T-helper 2 cell treated with Interferon-gamma antibody and Interleukin-4, amounts not matched to agents 100 ng/mL and 5 ng/mL, for 36 hours (primary cell): ENCODE data around the gene HGFAC. TPM values are rescaled to one million over a fixed set of nuclear protein-coding genes. Genes with fewer than 3 reads are reported as not detected.

Source experiments
- intact Hi-C: fragments of 100-400 bp; cut with micrococcal nuclease; formaldehyde crosslinking; loops from one replicate; pipeline ENCODE4 v1.15.1; 2023
- total RNA-seq: library from RNA; stranded (reverse); gene quantifications from 2 replicates; pipeline ENCODE4 v1.2.3, GENCODE V29; 2022

Gene HGFAC
- total RNA-seq, 1 donor from 2014 or later: not detected

GRCh38 chr4:3472411-3473141 lies 30.8 kb downstream of the HGFAC start:
- intact Hi-C loops: no loop called here

GRCh38 chr4:3473181-3473950 lies 31.6 kb downstream of the HGFAC start:
- intact Hi-C loops: no loop called here

- intact Hi-C loops: no loop called here
These were observed 32.4 kb downstream of the HGFAC start for GRCh38 chr4:3473996-3474765.

GRCh38 chr4:3475041-3475712 lies 33.4 kb downstream of the HGFAC start:
- intact Hi-C loops: no loop called here

GRCh38 chr4:3475713-3476260 lies 34.0 kb downstream of the HGFAC start:
- intact Hi-C loops: no loop called here

GRCh38 chr4:3476341-3476747 lies 34.6 kb downstream of the HGFAC start:
- intact Hi-C loops: no loop called here

GRCh38 chr4:3476936-3477749 lies 35.4 kb downstream of the HGFAC start:
- intact Hi-C loops: no loop called here

GRCh38 chr4:3477750-3478430 lies 36.1 kb downstream of the HGFAC start:
- intact Hi-C loops: no loop called here

- intact Hi-C loops: no loop called here
These were observed 36.9 kb downstream of the HGFAC start for GRCh38 chr4:3478446-3479357.

- intact Hi-C loops: loop anchor here (1.0 to 2.0 kb wide), 2 partner anchors 133 to 373 kb away; no protein-coding TSS in a partner anchor
These were observed 37.8 kb downstream of the HGFAC start for GRCh38 chr4:3479358-3480101.

GRCh38 chr4:3480528-3481112 lies 38.9 kb downstream of the HGFAC start:
- intact Hi-C loops: loop anchor here (1.0 to 2.0 kb wide), 2 partner anchors 134 to 374 kb away; no protein-coding TSS in a partner anchor

GRCh38 chr4:3481113-3481531 lies 39.4 kb downstream of the HGFAC start:
- intact Hi-C loops: loop anchor here (2.0 kb wide), 1 partner anchor 134 kb away; no protein-coding TSS in a partner anchor

- intact Hi-C loops: loop anchor here (2.0 kb wide), 1 partner anchor 135 kb away; no protein-coding TSS in a partner anchor
These were observed 40.1 kb downstream of the HGFAC start for GRCh38 chr4:3481783-3482393.

- intact Hi-C loops: no loop called here
These were observed 40.9 kb downstream of the HGFAC start for GRCh38 chr4:3482707-3483106.

- intact Hi-C loops: no loop called here
These were observed 41.7 kb downstream of the HGFAC start for GRCh38 chr4:3483471-3483921.
